HepG2 (cell line): ENCODE results near the gene RUNX2. TPM values are rescaled to one million over a fixed set of nuclear protein-coding genes. Genes with fewer than 3 reads are reported as not detected.

Experiments used
- ATAC-seq: fragments of 200-7000 bp; cut with Tn5 transposase; 3 replicates; pipeline ENCODE4 v1.9.1; 2020; ENCODE audit warnings: mild to moderate bottlenecking, moderate library complexity
- BruUV-seq: library from RNA; stranded (reverse); fragments of 400-500 nt; replicated peaks from 2 replicates; lab custom pipeline; 2021; lab: Mats Ljungman, UMichigan
- CTCF ChIA-PET: fragments of 300-600 bp; formaldehyde crosslinking; extraction: SDS; loops from one replicate; lab custom pipeline; 2021; ENCODE audit warnings: low total read pairs, inconsistent platforms, low intra/inter-chr PET ratio; lab: Yijun Ruan, JAX
- POLR2A ChIA-PET: fragments of 350-600 bp; sonication (Branson Sonifier 250); formaldehyde crosslinking; loops from one replicate; lab custom pipeline; 2020; ENCODE audit warnings: antibody characterized with exemption, inconsistent platforms; lab: Yijun Ruan, JAX
- DNase-seq: peaks from one replicate; pipeline ENCODE4 v3.0.0-alpha.2; 2015; ENCODE audit warnings: low spot score
- FAIRE-seq: peaks from 3 replicates; lab custom pipeline; 2011; peaks lifted over from hg19 to GRCh38; lab: Jason Lieb, UNC
- H2AFZ ChIP-seq: one replicate; pipeline ENCODE4 v1.6.1; 2011; ENCODE audit warnings: low read length, inconsistent platforms
- H3K27ac ChIP-seq: fragments of 300-600 bp; 3 replicates; pipeline ENCODE4 v1.8.0; 2011; ENCODE audit warnings: mixed run types, mild to moderate bottlenecking, mixed read lengths, low read length, inconsistent platforms; ENCODE audit not compliant: insufficient read depth; ENCODE audit errors: extremely low read length
- H3K27me3 ChIP-seq, 2 experiments: fragments of 200-600 bp in 1 of 2; 2 replicates in 1 of 2; 3 replicates in 1 of 2; pipeline versions ENCODE4 v1.6.0 to v1.8.0; 2011; ENCODE audit warnings: low read length in 2 of 2, mild to moderate bottlenecking in 2 of 2, moderate library complexity in 2 of 2, inconsistent platforms in 1 of 2; ENCODE audit not compliant: insufficient read depth in 2 of 2, control insufficient read depth in 1 of 2
- H3K36me3 ChIP-seq, 2 experiments: fragments of 200-600 bp in 1 of 2; replicated peaks in 1 of 2; 2 replicates in 1 of 2; 3 replicates in 1 of 2; pipeline versions ENCODE4 v1.5.1 to v1.8.0; 2011; ENCODE audit warnings: low read length in 2 of 2, inconsistent platforms in 1 of 2; ENCODE audit not compliant: insufficient read depth in 2 of 2, control insufficient read depth in 1 of 2
- H3K4me1 ChIP-seq: 2 replicates; pipeline ENCODE4 v1.5.1; 2012; ENCODE audit warnings: low read length, inconsistent platforms; ENCODE audit not compliant: insufficient read depth
- H3K4me2 ChIP-seq: 2 replicates; pipeline ENCODE4 v1.6.0; 2011; ENCODE audit warnings: low read depth, low read length, inconsistent platforms
- H3K4me3 ChIP-seq, 3 experiments: fragments of 200-600 bp in 1 of 3; sonication (generic), shearing (Covaris generic) in 1 of 3; replicated peaks in 1 of 3; 2 replicates each; pipeline ENCODE4 v1.5.1; 2011 to 2016; ENCODE audit warnings: low read length in 3 of 3, inconsistent platforms in 2 of 3, low read depth in 2 of 3, mild to moderate bottlenecking in 2 of 3, control low read depth in 1 of 3, mixed read lengths in 1 of 3; ENCODE audit not compliant: insufficient read depth in 1 of 3
- H3K79me2 ChIP-seq: one replicate; pipeline ENCODE4 v1.6.1; 2011; ENCODE audit warnings: low read length, inconsistent platforms; ENCODE audit not compliant: insufficient read depth
- H3K9ac ChIP-seq: 2 replicates; pipeline ENCODE4 v1.6.0; 2011; ENCODE audit warnings: mild to moderate bottlenecking, low read depth, low read length, inconsistent platforms; ENCODE audit not compliant: insufficient read depth
- H3K9me3 ChIP-seq: 2 replicates; pipeline ENCODE4 v1.5.1; 2012; ENCODE audit warnings: mild to moderate bottlenecking, low read length
- H4K20me1 ChIP-seq: 2 replicates; pipeline ENCODE4 v1.6.0; 2011; ENCODE audit warnings: inconsistent platforms, mild to moderate bottlenecking, low read length, moderate library complexity; ENCODE audit not compliant: insufficient read depth
- AHDC1 ChIP-seq: sonication (generic); formaldehyde crosslinking; IDR thresholded peaks from 2 replicates; pipeline ENCODE4 v1.5.1; 2020; ENCODE audit warnings: mild to moderate bottlenecking, missing genetic modification reagents, borderline replicate concordance
- CENPX ChIP-seq: sonication (generic); formaldehyde crosslinking; IDR thresholded peaks from 2 replicates; pipeline ENCODE4 v1.9.0; 2021; ENCODE audit warnings: mild to moderate bottlenecking, missing genetic modification reagents, moderate library complexity
- FOXA1 ChIP-seq, 2 experiments: fragments of 450-650 bp in 1 of 2; sonication (generic) in 1 of 2; formaldehyde crosslinking in 1 of 2; IDR thresholded peaks; 2 replicates each; pipeline versions ENCODE4 v1.4.0 to v1.6.1; 2016 to 2020; ENCODE audit warnings: missing genetic modification reagents in 1 of 2
- GPN1 ChIP-seq: sonication (generic); formaldehyde crosslinking; IDR thresholded peaks from 2 replicates; pipeline ENCODE4 v1.5.1; 2020; ENCODE audit warnings: missing genetic modification reagents, borderline replicate concordance
- MLX ChIP-seq: IDR thresholded peaks from 2 replicates; pipeline ENCODE4 v1.6.1; 2016
- PTBP1 ChIP-seq: fragments of 200-400 bp; formaldehyde crosslinking; IDR thresholded peaks from 2 replicates; pipeline ENCODE4 v1.6.1; 2018; ENCODE audit warnings: low read length, low read depth; ENCODE audit not compliant: poor library complexity, severe bottlenecking
- STAG1 ChIP-seq: sonication (generic); formaldehyde crosslinking; IDR thresholded peaks from 2 replicates; pipeline ENCODE4 v1.4.0; 2020; ENCODE audit warnings: missing genetic modification reagents
- ZBTB1 ChIP-seq: sonication (generic); formaldehyde crosslinking; IDR thresholded peaks from 2 replicates; pipeline ENCODE4 v1.4.0; 2020; ENCODE audit warnings: missing genetic modification reagents, borderline replicate concordance
- ZNF180 ChIP-seq: sonication (generic); formaldehyde crosslinking; IDR thresholded peaks from 2 replicates; pipeline ENCODE4 v1.4.0; 2020; ENCODE audit warnings: low read depth, missing genetic modification reagents, borderline replicate concordance
- ZNF275 ChIP-seq: sonication (generic); formaldehyde crosslinking; IDR thresholded peaks from 2 replicates; pipeline ENCODE4 v1.8.0; 2022; ENCODE audit warnings: missing genetic modification reagents, mild to moderate bottlenecking, inconsistent platforms, borderline replicate concordance
- ZNF343 ChIP-seq: sonication (generic); formaldehyde crosslinking; IDR thresholded peaks from 2 replicates; pipeline ENCODE4 v1.4.0; 2020; ENCODE audit warnings: mild to moderate bottlenecking, missing genetic modification reagents
- ZNF776 ChIP-seq: sonication (generic); formaldehyde crosslinking; IDR thresholded peaks from 2 replicates; pipeline ENCODE4 v1.4.0; 2020; ENCODE audit warnings: mild to moderate bottlenecking, missing genetic modification reagents
- ZNF782 ChIP-seq: sonication (generic); formaldehyde crosslinking; IDR thresholded peaks from 2 replicates; pipeline ENCODE4 v1.4.0; 2020; ENCODE audit warnings: missing genetic modification reagents, mild to moderate bottlenecking, borderline replicate concordance
- ZNF800 ChIP-seq: sonication (generic); formaldehyde crosslinking; IDR thresholded peaks from 2 replicates; pipeline ENCODE4 v1.4.0; 2020; ENCODE audit warnings: missing genetic modification reagents
- WGBS: methylation state at CpG from one replicate; pipeline ENCODE4 v1.1.6; 2017; ENCODE audit warnings: low lambda C conversion rate; 5-methylcytosine and 5-hydroxymethylcytosine counted together
- in situ Hi-C: cut with HindIII; loops from 2 replicates; pipeline ENCODE4 v1.10.0; 2017; ENCODE audit warnings: low pct_unique_long_range_greater_than_20kb; ENCODE audit not compliant: extremely low pct_ligation_motif_present
- intact Hi-C: fragments of 100-400 bp; cut with micrococcal nuclease; formaldehyde crosslinking; loops from one replicate; pipeline ENCODE4 v1.10.0; 2022; ENCODE audit not compliant: unreplicated experiment
- polyA plus RNA-seq, 8 experiments: library from polyadenylated mRNA; depleted of rRNA in 3 of 8; stranded (reverse) in 7 of 8; unstranded in 1 of 8; fragments of >200 nt; fragmentation: Illumina TruSeq in 4 of 8; extraction: Trizol in 4 of 8; gene quantifications; 2 replicates each; pipeline versions ENCODE4 v1.2.1 to v1.2.3, GENCODE V29; 2011 to 2016; ENCODE audit warnings: low read depth in 4 of 8, missing spikeins in 1 of 8, mixed read lengths in 1 of 8; ENCODE audit not compliant: insufficient read depth in 1 of 8
- total RNA-seq, 5 experiments: library from RNA; depleted of rRNA; stranded (reverse); fragments of >200 nt; fragmentation: Illumina TruSeq; extraction: Trizol; gene quantifications; 2 replicates each; pipeline ENCODE4 v1.2.3, GENCODE V29; 2016; ENCODE audit warnings: low read depth in 1 of 5

The RUNX2 gene
- total and polyA plus RNA-seq, 2 of the 13 experiments (the other 11 are each of a cell fraction or from before 2014, with no cell fraction given): not detected

- TF ChIP-seq ZNF275 (CRISPR knock-in tag) (no peak), CENPX (CRISPR knock-in tag) (no peak), ZNF180 (CRISPR knock-in tag) (no peak), MLX (CRISPR knock-in tag) (no peak), GPN1 (CRISPR knock-in tag) (no peak), AHDC1 (no peak), ZNF343 (CRISPR knock-in tag) (no peak), ZBTB1 (CRISPR knock-in tag) (no peak), STAG1 (no peak), ZNF800 (no peak), PTBP1 (no peak), ZNF776 (CRISPR knock-in tag) (no peak), FOXA1 (IDR thresholded peaks at IDR 0.05) (no peak), FOXA1 (CRISPR knock-in tag; IDR thresholded peaks at IDR 0.05) (no peak), ZNF782 (no peak)
- FAIRE-seq (no peak), ATAC-seq (no peak), DNase-seq (no peak)
- H3K27ac ChIP-seq: no peak overlapping the region
- H3K4me3 ChIP-seq: no peak overlapping the region
- CTCF ChIA-PET: no interaction called here
- H3K9me3 ChIP-seq: no peaks in the 10 kb centered on the region
- POLR2A ChIA-PET: no interaction called here
- peaks cover 0 to 5% of the 10 kb centered on the region in 2 experiments; a peak in 2 of 5 replicates for H3K27me3 ChIP-seq
- no peak overlapping the region for H3K9ac ChIP-seq
- WGBS: 23% methylated on average over 2 of the region's 2 CpGs
- in situ Hi-C loops: no loop called here
- no TSS peak for BruUV-seq
- H3K79me2 ChIP-seq: no peaks in the 10 kb centered on the region
- H4K20me1 ChIP-seq: no peaks in the 10 kb centered on the region
- H3K4me1 ChIP-seq: peaks cover 7% of the 10 kb centered on the region
- no peak overlapping the region for H2AFZ ChIP-seq
- intact Hi-C loops: no loop called here
- H3K4me2 ChIP-seq: no peak overlapping the region
- no peaks in the 10 kb centered on the region for H3K36me3 ChIP-seq
Observed at GRCh38 chr6:45545416-45545815, 217.3 kb downstream of the RUNX2 start.
